Loucy (cell line): ENCODE measurements around the gene PARP6.
A peak's percentile ranks its signal among the peaks of the same experiment; 100 is the strongest.

Experiments used
- H2AFZ ChIP-seq: fragments of 200-600 bp; sonication (generic); 2 replicates; pipeline ENCODE4 v1.6.0; 2016; ENCODE audit warnings: antibody characterized with exemption, mild to moderate bottlenecking, low read length, moderate library complexity
- H3F3A ChIP-seq: fragments of 200-600 bp; 2 replicates; pipeline ENCODE4 v1.6.0; 2016; ENCODE audit warnings: antibody characterized with exemption, low read depth, mild to moderate bottlenecking
- H3K27me3 ChIP-seq: fragments of 200-600 bp; sonication (generic); 2 replicates; pipeline ENCODE4 v1.6.1; 2014; ENCODE audit warnings: low read length, mild to moderate bottlenecking; ENCODE audit not compliant: insufficient read depth, poor library complexity, severe bottlenecking
- H3K36me3 ChIP-seq: fragments of 200-600 bp; sonication (generic); 2 replicates; pipeline ENCODE4 v1.6.1; 2016; ENCODE audit warnings: low read length; ENCODE audit not compliant: insufficient read depth
- H3K4me1 ChIP-seq: fragments of 200-600 bp; sonication (generic); 2 replicates; pipeline ENCODE4 v1.5.1; 2014; ENCODE audit warnings: low read length, mild to moderate bottlenecking; ENCODE audit not compliant: insufficient read depth, poor library complexity, severe bottlenecking
- H3K4me2 ChIP-seq: fragments of 200-600 bp; sonication (generic); 2 replicates; pipeline ENCODE4 v1.6.0; 2014; ENCODE audit warnings: antibody characterized with exemption, low read length, low read depth, mild to moderate bottlenecking; ENCODE audit not compliant: poor library complexity, severe bottlenecking
- H3K4me3 ChIP-seq: fragments of 200-600 bp; sonication (generic); 2 replicates; pipeline ENCODE4 v1.5.1; 2014; ENCODE audit warnings: low read length, mild to moderate bottlenecking, mixed read lengths; ENCODE audit not compliant: poor library complexity, severe bottlenecking
- H3K79me2 ChIP-seq: fragments of 200-600 bp; sonication (generic); 2 replicates; pipeline ENCODE4 v1.6.1; 2014; ENCODE audit warnings: low read length; ENCODE audit not compliant: insufficient read depth
- H3K9ac ChIP-seq: fragments of 200-600 bp; sonication (generic); 2 replicates; pipeline ENCODE4 v1.6.0; 2014; ENCODE audit warnings: mild to moderate bottlenecking, low read depth, low read length, moderate library complexity; ENCODE audit not compliant: poor library complexity, severe bottlenecking
- H3K9me2 ChIP-seq: fragments of 200-600 bp; sonication (generic); replicated peaks from 2 replicates; pipeline ENCODE4 v1.6.1; 2016; ENCODE audit warnings: low read depth, low read length, mixed read lengths
- H3K9me3 ChIP-seq: fragments of 200-600 bp; sonication (generic); 2 replicates; pipeline ENCODE4 v1.6.1; 2014; ENCODE audit warnings: mild to moderate bottlenecking, antibody characterized with exemption, low read length, low read depth; ENCODE audit not compliant: insufficient read depth
- H4K20me1 ChIP-seq: fragments of 200-600 bp; sonication (generic); 2 replicates; pipeline ENCODE4 v1.6.0; 2014; ENCODE audit warnings: antibody characterized with exemption, low read length, mild to moderate bottlenecking; ENCODE audit not compliant: insufficient read depth, poor library complexity, severe bottlenecking
- EZH2phosphoT487 ChIP-seq: fragments of 200-600 bp; IDR thresholded peaks from 2 replicates; pipeline ENCODE4 v1.6.1; 2018; ENCODE audit warnings: antibody characterized with exemption, mild to moderate bottlenecking, moderate library complexity, borderline replicate concordance
- TF ChIP-seq, protein P1 (sequence below): fragments of 200-600 bp; sonication (generic); conservative IDR thresholded peaks from 2 replicates; pipeline ENCODE4 v1.5.1; 2014; ENCODE audit warnings: mild to moderate bottlenecking, antibody characterized with exemption, low read length

The PARP6 gene

DNA sequence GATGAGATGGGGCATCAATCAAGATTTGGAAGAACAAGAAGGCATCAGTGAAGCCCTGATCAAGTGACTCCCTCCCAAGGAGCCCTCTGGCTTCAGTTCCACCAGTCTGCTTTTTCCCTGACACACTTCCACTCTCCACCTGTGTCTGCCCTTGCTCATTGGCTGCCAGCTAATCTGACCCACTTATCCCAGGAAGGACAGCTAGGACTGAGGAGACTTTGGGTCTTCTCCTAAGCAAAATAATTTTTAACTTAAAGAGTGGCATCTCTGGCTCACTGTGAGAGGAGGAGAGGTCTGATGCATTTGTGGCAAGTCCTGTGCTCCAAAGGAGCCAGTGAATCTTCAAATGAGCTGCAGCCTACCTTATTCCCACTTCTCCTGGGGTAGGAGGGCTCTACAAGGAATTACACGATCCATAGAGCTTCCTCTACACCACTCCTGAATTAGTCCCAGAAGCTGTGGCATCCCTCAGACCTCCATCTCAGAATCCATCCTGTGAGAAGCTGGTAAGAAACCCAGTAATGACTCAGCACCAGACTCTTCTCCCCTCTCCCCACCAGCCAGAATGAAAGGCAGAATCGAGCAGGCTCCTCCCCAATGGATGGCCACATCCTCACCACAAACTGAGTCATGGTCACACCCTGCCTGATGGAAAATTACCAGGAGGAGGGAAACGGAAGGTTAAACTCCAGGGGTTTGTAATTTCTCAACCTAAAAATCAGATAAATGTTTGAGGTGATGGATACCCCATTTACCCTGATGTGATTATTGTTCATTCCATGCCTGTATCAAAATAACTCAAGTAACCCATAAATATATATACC is 35.1 kb downstream of the PARP6 start:
- no peaks in the 10 kb centered on the region for H3K9me3 ChIP-seq
- H3K4me1 ChIP-seq, result peaks cover 27% of the 10 kb centered on the region
- H3K27me3 ChIP-seq, result no peaks in the 10 kb centered on the region
- H3F3A ChIP-seq, result peaks cover 1% of the 10 kb centered on the region; the same call in 1 of the 2 replicates
- H3K36me3 ChIP-seq, result peaks cover 14% of the 10 kb centered on the region; the same call in 1 of the 2 replicates
- no peak overlapping the region for H2AFZ ChIP-seq
- H3K4me3 ChIP-seq, result peak overlapping the region; percentile 63
- H4K20me1 ChIP-seq, result peaks cover 3% of the 10 kb centered on the region
- H3K9me2 ChIP-seq, result no peaks in the 10 kb centered on the region
- peak overlapping the region; percentile 60 for H3K9ac ChIP-seq
- H3K79me2 ChIP-seq, result 0 out of 2 replicates have a peak, but pooled peaks cover 4% of the 10 kb centered on the region
- H3K4me2 ChIP-seq, result peak overlapping the region; percentile 81
- no peak for TF ChIP-seq EZH2phosphoT487
- TF ChIP-seq, protein P1, sequence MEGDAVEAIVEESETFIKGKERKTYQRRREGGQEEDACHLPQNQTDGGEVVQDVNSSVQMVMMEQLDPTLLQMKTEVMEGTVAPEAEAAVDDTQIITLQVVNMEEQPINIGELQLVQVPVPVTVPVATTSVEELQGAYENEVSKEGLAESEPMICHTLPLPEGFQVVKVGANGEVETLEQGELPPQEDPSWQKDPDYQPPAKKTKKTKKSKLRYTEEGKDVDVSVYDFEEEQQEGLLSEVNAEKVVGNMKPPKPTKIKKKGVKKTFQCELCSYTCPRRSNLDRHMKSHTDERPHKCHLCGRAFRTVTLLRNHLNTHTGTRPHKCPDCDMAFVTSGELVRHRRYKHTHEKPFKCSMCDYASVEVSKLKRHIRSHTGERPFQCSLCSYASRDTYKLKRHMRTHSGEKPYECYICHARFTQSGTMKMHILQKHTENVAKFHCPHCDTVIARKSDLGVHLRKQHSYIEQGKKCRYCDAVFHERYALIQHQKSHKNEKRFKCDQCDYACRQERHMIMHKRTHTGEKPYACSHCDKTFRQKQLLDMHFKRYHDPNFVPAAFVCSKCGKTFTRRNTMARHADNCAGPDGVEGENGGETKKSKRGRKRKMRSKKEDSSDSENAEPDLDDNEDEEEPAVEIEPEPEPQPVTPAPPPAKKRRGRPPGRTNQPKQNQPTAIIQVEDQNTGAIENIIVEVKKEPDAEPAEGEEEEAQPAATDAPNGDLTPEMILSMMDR, result no peak

DNA sequence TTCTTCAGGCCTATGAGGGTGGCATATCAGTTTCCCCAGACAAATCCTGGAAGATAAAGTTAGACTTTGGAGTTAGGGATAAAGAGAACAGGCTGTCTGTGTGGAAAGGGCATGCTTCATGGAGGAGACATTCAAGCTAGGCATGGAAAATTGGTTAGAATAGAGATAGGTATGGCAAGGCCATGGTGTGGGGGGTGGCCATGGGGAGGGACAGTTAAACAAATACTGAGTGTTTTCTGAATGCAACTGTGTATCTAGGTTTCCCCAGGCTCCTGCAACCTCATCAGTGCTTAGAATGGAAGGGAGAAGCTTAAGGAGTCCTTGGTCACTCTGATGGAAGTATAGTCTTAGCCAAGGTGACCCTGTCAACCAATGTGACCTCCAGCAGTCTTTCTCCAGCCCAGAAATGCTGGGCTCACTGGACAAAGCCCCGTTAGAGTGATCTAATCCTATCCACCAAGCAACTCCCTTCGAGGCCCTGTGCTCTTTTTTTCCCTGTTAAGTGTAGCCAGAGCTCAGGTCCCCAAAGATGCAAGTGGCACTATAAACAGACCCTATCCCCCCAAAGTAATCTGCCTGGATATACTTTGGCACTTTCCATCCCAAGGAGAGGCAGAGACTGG is 35.9 kb downstream of the PARP6 start:
- Histone ChIP-seq H3K4me1 (peaks cover 34% of the 10 kb centered on the region), H3K4me2 (peak overlapping the region; percentile 81), H3K27me3 (no peaks in the 10 kb centered on the region)

DNA sequence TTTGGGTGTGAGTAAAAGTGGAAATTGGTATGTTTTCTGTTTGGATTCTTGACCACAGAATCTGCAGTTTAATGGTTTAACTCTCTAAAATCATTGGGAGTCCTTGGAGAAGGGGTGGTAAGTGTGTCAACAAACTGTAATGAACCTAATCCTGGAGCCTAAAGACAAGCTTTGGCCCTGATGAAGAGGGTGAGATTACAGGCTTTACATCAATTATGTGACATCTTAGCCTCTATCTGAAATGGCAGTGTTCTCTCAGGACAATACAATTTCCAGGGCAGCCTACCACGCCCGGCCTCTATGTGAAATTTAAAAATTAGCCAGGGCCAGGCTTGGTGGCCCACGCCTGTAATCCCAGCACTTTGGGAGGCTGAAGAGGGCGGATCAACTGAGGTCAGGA is 37.1 kb downstream of the PARP6 start:
- peaks cover 4% of the 10 kb centered on the region for H3K27me3 ChIP-seq
- H4K20me1 ChIP-seq, result peaks cover 10% of the 10 kb centered on the region
- H3K36me3 ChIP-seq, result no peaks in the 10 kb centered on the region; the same call in 1 of the 2 replicates
- H3K4me2 ChIP-seq, result no peak overlapping the region
- no peaks in the 10 kb centered on the region for H3K9me2 ChIP-seq
- H3K4me3 ChIP-seq, result no peak overlapping the region
- no peaks in the 10 kb centered on the region for H3K9me3 ChIP-seq
- H3K79me2 ChIP-seq, result peaks cover 18% of the 10 kb centered on the region
- H3K9ac ChIP-seq, result no peak overlapping the region
- TF ChIP-seq, protein P1, result no peak
- TF ChIP-seq EZH2phosphoT487, result no peak
- H3K4me1 ChIP-seq, result peaks cover 34% of the 10 kb centered on the region
- peaks cover 9% of the 10 kb centered on the region for H3F3A ChIP-seq
- H2AFZ ChIP-seq, result no peak overlapping the region

More for the DNA sequence above, 35.9 kb downstream of the PARP6 start:
- peaks cover 7% of the 10 kb centered on the region; the same call in 1 of the 2 replicates for H3K36me3 ChIP-seq
- H2AFZ ChIP-seq, result no peak overlapping the region
- H3K4me3 ChIP-seq, result peak overlapping the region; percentile 63
- no peaks in the 10 kb centered on the region for H3K9me3 ChIP-seq
- TF ChIP-seq, protein P1, result no peak
- no peak for TF ChIP-seq EZH2phosphoT487
- peaks cover 10% of the 10 kb centered on the region; the same call in 1 of the 2 replicates for H3K79me2 ChIP-seq
- peaks cover 9% of the 10 kb centered on the region for H4K20me1 ChIP-seq
- no peaks in the 10 kb centered on the region for H3K9me2 ChIP-seq
- H3K9ac ChIP-seq, result peak overlapping the region; percentile 60
- peaks cover 9% of the 10 kb centered on the region for H3F3A ChIP-seq
